Chondrocyte (in vitro differentiated cells): Measurements from ENCODE around the gene KCND3. TPM values are rescaled to one million over a fixed set of nuclear protein-coding genes. Genes with fewer than 3 reads are reported as not detected.

ENCODE experiments used
- DNase-seq: peaks from one replicate; pipeline ENCODE4 v3.0.0; 2021; ENCODE audit warnings: mixed read lengths, low spot score
- H3K27ac Mint-ChIP-seq: one replicate; pipeline ENCODE4 v1.8.0; 2021; ENCODE audit warnings: mild to moderate bottlenecking, moderate library complexity, mixed read lengths; ENCODE audit not compliant: unreplicated experiment
- H3K27me3 Mint-ChIP-seq: 2 replicates; pipeline ENCODE4 v1.8.0; 2021; ENCODE audit warnings: low read depth, mixed read lengths
- H3K36me3 Mint-ChIP-seq: 2 replicates; pipeline ENCODE4 v1.8.0; 2021; ENCODE audit warnings: low read depth, mixed read lengths
- H3K4me1 Mint-ChIP-seq: 2 replicates; pipeline ENCODE4 v1.8.0; 2021; ENCODE audit warnings: low read depth, mild to moderate bottlenecking, mixed read lengths
- H3K4me3 Mint-ChIP-seq: one replicate; pipeline ENCODE4 v1.8.0; 2021; ENCODE audit warnings: mild to moderate bottlenecking, moderate library complexity, mixed read lengths; ENCODE audit not compliant: unreplicated experiment
- H3K9me3 Mint-ChIP-seq: 2 replicates; pipeline ENCODE4 v1.8.0; 2021; ENCODE audit warnings: low read depth, mixed read lengths
- CTCF ChIP-seq: fragments of 200-600 bp; sonication (generic); IDR thresholded peaks from 2 replicates; pipeline ENCODE4 v1.5.0; 2021; ENCODE audit warnings: antibody characterized with exemption, mild to moderate bottlenecking, moderate library complexity
- total RNA-seq: library from RNA; stranded (reverse); gene quantifications from 3 replicates; pipeline ENCODE4 v1.2.1, GENCODE V29; 2021

KCND3 gene
- total RNA-seq, 1 donor from 2014 or later = 0.99 TPM

GRCh38 chr1:111982428-111982827 lies 7.0 kb downstream of the KCND3 start:
- H3K9me3 Mint-ChIP-seq = no peaks in the 10 kb centered on the region
- H3K4me1 Mint-ChIP-seq = no peaks in the 10 kb centered on the region
- peaks cover 2% of the 10 kb centered on the region for H3K36me3 Mint-ChIP-seq
- no peak overlapping the region for H3K4me3 Mint-ChIP-seq
- no peak for TF ChIP-seq CTCF
- no peak overlapping the region for H3K27ac Mint-ChIP-seq
- no peak for DNase-seq
- H3K27me3 Mint-ChIP-seq = peaks cover 36% of the 10 kb centered on the region

- no peak for DNase-seq
- H3K27ac Mint-ChIP-seq = no peak overlapping the region
- TF ChIP-seq CTCF = no peak
- H3K9me3 Mint-ChIP-seq = no peaks in the 10 kb centered on the region
- H3K4me1 Mint-ChIP-seq = no peaks in the 10 kb centered on the region
- no peak overlapping the region for H3K4me3 Mint-ChIP-seq
- peaks cover 32% of the 10 kb centered on the region for H3K27me3 Mint-ChIP-seq
- H3K36me3 Mint-ChIP-seq = peaks cover 2% of the 10 kb centered on the region
These were observed 7.6 kb downstream of the KCND3 start for GRCh38 chr1:111981871-111982270.

DNA sequence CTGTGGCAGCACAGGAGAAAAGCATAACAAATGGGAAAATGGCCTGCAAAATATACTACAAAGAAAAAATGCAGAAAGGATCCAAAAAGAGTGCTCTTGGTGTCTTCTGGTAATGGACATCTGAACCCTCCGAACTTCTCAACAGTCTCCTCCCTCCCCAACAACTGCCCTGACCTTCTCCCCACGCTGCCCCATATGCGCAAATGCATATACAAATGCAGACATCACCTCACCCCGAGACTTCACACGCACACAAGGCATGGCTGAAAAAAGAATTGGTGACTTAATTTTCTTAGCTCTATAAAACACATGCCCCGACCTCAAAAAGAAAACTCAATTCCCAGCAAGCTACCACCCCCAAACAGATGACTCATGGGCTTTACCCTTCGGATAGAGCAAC lies 8.4 kb downstream of the KCND3 start:
- no peak overlapping the region for H3K27ac Mint-ChIP-seq
- peaks cover 34% of the 10 kb centered on the region for H3K27me3 Mint-ChIP-seq
- no peaks in the 10 kb centered on the region for H3K9me3 Mint-ChIP-seq
- peaks cover 2% of the 10 kb centered on the region for H3K36me3 Mint-ChIP-seq
- TF ChIP-seq CTCF = no peak
- H3K4me1 Mint-ChIP-seq = no peaks in the 10 kb centered on the region
- DNase-seq = no peak
- H3K4me3 Mint-ChIP-seq = no peak overlapping the region

DNA sequence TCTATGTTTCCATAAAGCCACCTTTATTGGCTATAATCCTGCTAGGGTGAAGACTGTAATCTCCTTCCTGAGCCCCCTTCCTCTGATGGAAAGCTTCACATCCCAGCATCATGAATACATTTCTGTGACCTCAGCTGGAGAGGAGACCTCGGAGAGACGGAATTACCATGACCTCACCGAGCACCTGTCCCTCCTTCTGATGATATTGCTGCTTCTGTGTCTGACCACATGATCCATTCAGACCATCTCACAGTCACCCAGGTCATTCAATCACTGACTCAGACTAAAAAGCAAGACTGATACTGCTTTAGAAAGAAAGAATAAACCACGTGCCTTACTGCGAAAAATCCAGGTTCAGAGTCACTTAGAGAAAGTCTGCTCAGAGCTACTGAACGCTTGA lies 8.8 kb downstream of the KCND3 start:
- Mint-ChIP-seq H3K9me3 (no peaks in the 10 kb centered on the region), H3K4me3 (no peak overlapping the region), H3K4me1 (no peaks in the 10 kb centered on the region), H3K36me3 (peaks cover 2% of the 10 kb centered on the region), H3K27ac (no peak overlapping the region), H3K27me3 (peaks cover 34% of the 10 kb centered on the region)
- no peak for DNase-seq
- no peak for TF ChIP-seq CTCF

DNA sequence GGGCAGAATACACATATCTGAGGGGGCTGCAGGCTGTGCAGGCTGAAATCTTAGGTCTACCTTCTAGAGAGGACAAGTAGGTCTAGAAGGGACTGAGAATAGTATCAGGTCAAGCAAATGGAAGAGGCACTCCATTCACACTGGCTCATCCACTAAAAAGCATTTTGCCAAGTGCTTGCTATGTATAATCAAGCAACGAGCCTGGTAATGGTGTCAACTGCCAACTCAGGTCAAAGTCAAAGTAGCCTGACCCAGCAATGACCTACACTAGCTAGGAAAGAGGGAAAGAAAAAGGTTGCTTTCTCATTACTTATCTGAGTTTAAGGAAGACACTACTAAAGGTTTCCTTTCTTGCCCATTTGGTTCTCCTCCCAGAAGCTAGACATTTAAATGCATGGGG lies 10.8 kb downstream of the KCND3 start:
- H3K27me3 Mint-ChIP-seq = peaks cover 23% of the 10 kb centered on the region

More for the DNA sequence above, 10.8 kb downstream of the KCND3 start:
- Mint-ChIP-seq H3K9me3 (no peaks in the 10 kb centered on the region), H3K4me1 (no peaks in the 10 kb centered on the region), H3K27ac (no peak overlapping the region), H3K4me3 (no peak overlapping the region), H3K36me3 (peaks cover 2% of the 10 kb centered on the region)
- TF ChIP-seq CTCF = no peak
- DNase-seq = no peak
